Fibroblast of lung (primary cell): ENCODE data around the gene MBD5. TPM values are rescaled to one million over a fixed set of nuclear protein-coding genes. Genes with fewer than 3 reads are reported as not detected.
A peak's percentile ranks its signal among the peaks of the same experiment; 100 is the strongest.

Experiments
- DNase-seq, 2 donors: peaks; one replicate each; pipeline versions ENCODE4 v3.0.0 to v3.0.0-alpha.2; 2010; ENCODE audit warnings: low read depth in 2 of 2
- H2AFZ ChIP-seq: 2 replicates; pipeline ENCODE4 v1.5.1; 2012; ENCODE audit warnings: low read length, control low read depth, inconsistent platforms
- H3K27ac ChIP-seq: 2 replicates; pipeline ENCODE4 v1.5.1; 2011; ENCODE audit warnings: low read length, control low read depth; ENCODE audit not compliant: insufficient read depth
- H3K27me3 ChIP-seq: 2 replicates; pipeline ENCODE4 v1.5.1; 2011; ENCODE audit warnings: mild to moderate bottlenecking, low read length; ENCODE audit not compliant: control insufficient read depth, insufficient read depth
- H3K36me3 ChIP-seq: 2 replicates; pipeline ENCODE4 v1.5.1; 2011; ENCODE audit warnings: low read length; ENCODE audit not compliant: control insufficient read depth, insufficient read depth
- H3K4me1 ChIP-seq: 2 replicates; pipeline ENCODE4 v1.5.1; 2011; ENCODE audit warnings: low read length; ENCODE audit not compliant: control insufficient read depth, insufficient read depth; ENCODE audit errors: extremely low read depth
- H3K4me2 ChIP-seq: 2 replicates; pipeline ENCODE4 v1.5.1; 2011; ENCODE audit warnings: low read length, control low read depth; ENCODE audit not compliant: insufficient read depth; ENCODE audit errors: extremely low read depth
- H3K4me3 ChIP-seq, 4 experiments: fragments of 200-600 bp in 1 of 4; sonication (generic) in 1 of 4; replicated peaks in 1 of 4; 2 replicates each; pipeline ENCODE4 v1.5.1; 2011 to 2016; ENCODE audit warnings: low read length in 4 of 4, low read depth in 3 of 4, mild to moderate bottlenecking in 3 of 4, control low read depth in 2 of 4, inconsistent platforms in 1 of 4, mixed read lengths in 1 of 4; ENCODE audit not compliant: insufficient read depth in 1 of 4; ENCODE audit errors: control extremely low read depth in 1 of 4
- H3K79me2 ChIP-seq: 2 replicates; pipeline ENCODE4 v1.5.1; 2012; ENCODE audit warnings: mild to moderate bottlenecking, low read length, inconsistent platforms; ENCODE audit not compliant: control insufficient read depth, insufficient read depth
- H3K9ac ChIP-seq: 2 replicates; pipeline ENCODE4 v1.5.1; 2011; ENCODE audit warnings: mild to moderate bottlenecking, low read length, control low read depth; ENCODE audit not compliant: insufficient read depth
- H3K9me3 ChIP-seq: 2 replicates; pipeline ENCODE4 v1.5.1; 2012; ENCODE audit warnings: low read depth, low read length; ENCODE audit not compliant: control insufficient read depth, insufficient read depth
- H4K20me1 ChIP-seq: 2 replicates; pipeline ENCODE4 v1.5.1; 2011; ENCODE audit warnings: low read length; ENCODE audit not compliant: control insufficient read depth, insufficient read depth; ENCODE audit errors: extremely low read depth
- EZH2 ChIP-seq: IDR thresholded peaks from 2 replicates; pipeline ENCODE4 v1.5.1; 2012; ENCODE audit warnings: low read length, control low read depth, mild to moderate bottlenecking; ENCODE audit errors: missing control alignments
- polyA plus RNA-seq, 2 donors: library from polyadenylated mRNA; depleted of rRNA in 1 of 2; stranded (reverse) in 1 of 2; unstranded in 1 of 2; fragments of >200 nt; gene quantifications; 2 replicates each; pipeline ENCODE4 v1.2.1, GENCODE V29; 2011 to 2012; ENCODE audit warnings: missing spikeins in 1 of 2
- total RNA-seq: library from RNA; depleted of rRNA; stranded (reverse); fragments of >200 nt; gene quantifications from 2 replicates; pipeline ENCODE4 v1.2.1, GENCODE V29; 2014
- TF ChIP-seq, protein P1 (sequence below), 2 donors: IDR thresholded peaks in 1 of 2; conservative IDR thresholded peaks in 1 of 2; 1 replicate in 1 of 2; 2 replicates in 1 of 2; pipeline ENCODE4 v1.5.1; 2011 to 2012; ENCODE audit warnings: low read length in 2 of 2, control low read depth in 1 of 2, inconsistent platforms in 1 of 2, low read depth in 1 of 2, mild to moderate bottlenecking in 1 of 2

MBD5 gene
- total and polyA plus RNA-seq, 2 donors (not counting 1 experiment from before 2014, with no cell fraction given), result 26.1 to 32.4 TPM

DNA sequence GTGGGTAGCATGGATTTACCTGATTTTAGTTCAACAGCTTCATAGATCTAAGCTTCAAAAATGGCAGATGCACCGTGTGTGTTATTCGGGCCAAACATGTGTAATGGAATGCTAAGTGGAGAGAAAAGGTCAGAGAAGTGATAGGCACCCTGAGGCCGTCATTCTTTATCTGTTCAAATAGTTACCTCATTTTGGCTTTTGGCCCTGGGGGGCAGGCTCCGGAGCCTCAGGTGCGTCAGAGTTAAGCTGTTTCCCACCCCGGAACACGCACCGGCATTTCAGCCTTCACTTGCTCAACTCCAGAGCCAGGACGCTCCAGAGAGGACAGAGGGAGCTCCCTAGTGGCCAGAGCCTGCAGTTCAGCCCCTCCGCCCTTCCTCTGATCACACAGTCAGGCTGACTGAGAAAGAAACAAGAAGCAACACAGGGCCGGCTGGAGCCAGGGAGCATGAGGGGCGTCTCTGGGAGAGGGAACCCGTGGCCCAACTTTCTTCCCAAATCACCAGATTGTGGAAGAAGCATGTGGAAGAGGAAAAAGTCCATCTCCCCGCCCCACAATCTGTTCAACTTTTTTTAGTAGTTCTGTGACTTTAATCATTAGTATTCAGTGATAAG is 488.5 kb downstream of the MBD5 start:
- H3K4me3 ChIP-seq, result peak overlapping the region in 2 of 4 experiments; percentile 47 to 54
- peak overlapping the region; percentile 84 for H2AFZ ChIP-seq
- no peaks in the 10 kb centered on the region for H4K20me1 ChIP-seq
- H3K4me2 ChIP-seq, result peak overlapping the region; percentile 67
- peak; percentile 74 to 80 for DNase-seq
- H3K27ac ChIP-seq, result no peak overlapping the region
- no peaks in the 10 kb centered on the region for H3K4me1 ChIP-seq
- H3K9me3 ChIP-seq, result no peaks in the 10 kb centered on the region
- H3K27me3 ChIP-seq, result no peaks in the 10 kb centered on the region
- TF ChIP-seq, protein P1, sequence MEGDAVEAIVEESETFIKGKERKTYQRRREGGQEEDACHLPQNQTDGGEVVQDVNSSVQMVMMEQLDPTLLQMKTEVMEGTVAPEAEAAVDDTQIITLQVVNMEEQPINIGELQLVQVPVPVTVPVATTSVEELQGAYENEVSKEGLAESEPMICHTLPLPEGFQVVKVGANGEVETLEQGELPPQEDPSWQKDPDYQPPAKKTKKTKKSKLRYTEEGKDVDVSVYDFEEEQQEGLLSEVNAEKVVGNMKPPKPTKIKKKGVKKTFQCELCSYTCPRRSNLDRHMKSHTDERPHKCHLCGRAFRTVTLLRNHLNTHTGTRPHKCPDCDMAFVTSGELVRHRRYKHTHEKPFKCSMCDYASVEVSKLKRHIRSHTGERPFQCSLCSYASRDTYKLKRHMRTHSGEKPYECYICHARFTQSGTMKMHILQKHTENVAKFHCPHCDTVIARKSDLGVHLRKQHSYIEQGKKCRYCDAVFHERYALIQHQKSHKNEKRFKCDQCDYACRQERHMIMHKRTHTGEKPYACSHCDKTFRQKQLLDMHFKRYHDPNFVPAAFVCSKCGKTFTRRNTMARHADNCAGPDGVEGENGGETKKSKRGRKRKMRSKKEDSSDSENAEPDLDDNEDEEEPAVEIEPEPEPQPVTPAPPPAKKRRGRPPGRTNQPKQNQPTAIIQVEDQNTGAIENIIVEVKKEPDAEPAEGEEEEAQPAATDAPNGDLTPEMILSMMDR (conservative IDR thresholded peaks at IDR 0.05 in 1 of 2, IDR thresholded peaks at IDR 0.05 in 1 of 2; ENCODE audit: low read depth in 1 of 2, low read length in 2 of 2), result peak; percentile 97 to 98
- TF ChIP-seq EZH2, result no peak
- H3K9ac ChIP-seq, result peak overlapping the region; percentile 13
- H3K79me2 ChIP-seq, result no peaks in the 10 kb centered on the region
- no peaks in the 10 kb centered on the region for H3K36me3 ChIP-seq

DNA sequence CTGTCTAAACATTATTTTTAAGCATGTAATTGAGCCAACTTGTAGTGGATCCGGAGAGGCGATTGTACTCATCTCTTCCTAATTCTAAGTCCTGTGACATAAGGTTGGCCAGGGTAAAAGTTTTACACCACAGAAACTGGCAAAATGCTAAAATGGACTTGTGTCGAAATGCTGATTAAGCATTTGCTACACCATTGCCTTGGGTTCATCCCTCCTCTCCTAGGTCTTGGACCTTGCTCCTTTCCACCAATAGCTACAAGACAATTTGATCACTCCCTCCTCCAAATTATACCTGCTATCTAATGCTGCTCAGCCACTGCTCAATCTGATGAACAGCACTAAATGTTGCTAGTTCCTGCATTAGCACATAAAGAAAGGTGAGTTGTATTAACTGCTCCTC is 491.0 kb downstream of the MBD5 start:
- H3K36me3 ChIP-seq, result no peaks in the 10 kb centered on the region
- no peak overlapping the region for H3K4me3 ChIP-seq
- no peak overlapping the region for H3K9ac ChIP-seq
- H3K4me1 ChIP-seq, result no peaks in the 10 kb centered on the region
- no peaks in the 10 kb centered on the region for H4K20me1 ChIP-seq
- no peak for DNase-seq
- H3K27ac ChIP-seq, result no peak overlapping the region
- no peak overlapping the region for H2AFZ ChIP-seq
- H3K9me3 ChIP-seq, result no peaks in the 10 kb centered on the region
- no peaks in the 10 kb centered on the region for H3K27me3 ChIP-seq
- no peak overlapping the region for H3K4me2 ChIP-seq
- H3K79me2 ChIP-seq, result no peaks in the 10 kb centered on the region
- TF ChIP-seq, protein P1 (conservative IDR thresholded peaks at IDR 0.05 in 1 of 2, IDR thresholded peaks at IDR 0.05 in 1 of 2; ENCODE audit: low read depth in 1 of 2, low read length in 2 of 2), result no peak
- TF ChIP-seq EZH2, result no peak

DNA sequence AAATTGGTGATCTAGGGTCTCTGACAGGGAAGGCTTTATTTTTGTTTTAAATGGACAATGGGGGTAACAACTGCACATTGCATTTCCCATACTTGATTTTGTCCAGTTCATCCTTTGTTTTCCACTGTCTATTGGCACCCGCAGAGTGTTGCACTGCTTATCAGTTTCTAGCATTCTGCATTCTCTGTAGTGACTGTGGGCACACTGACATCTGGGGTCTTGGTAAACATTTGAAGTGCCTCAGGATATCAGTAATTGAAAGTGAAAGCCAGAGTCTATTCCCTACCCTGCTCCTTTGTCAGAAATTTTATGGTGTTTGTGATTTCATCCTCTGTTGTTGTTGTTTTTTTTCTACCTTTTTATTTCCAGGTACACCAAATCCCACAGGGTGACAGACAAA is 491.6 kb downstream of the MBD5 start:
- no peaks in the 10 kb centered on the region for H3K79me2 ChIP-seq
- no peak overlapping the region for H3K9ac ChIP-seq
- H3K4me1 ChIP-seq, result no peaks in the 10 kb centered on the region
- H3K36me3 ChIP-seq, result no peaks in the 10 kb centered on the region
- no peak overlapping the region for H3K4me3 ChIP-seq
- no peaks in the 10 kb centered on the region for H3K27me3 ChIP-seq
- no peak for TF ChIP-seq EZH2
- TF ChIP-seq, protein P1 (conservative IDR thresholded peaks at IDR 0.05 in 1 of 2, IDR thresholded peaks at IDR 0.05 in 1 of 2; ENCODE audit: low read depth in 1 of 2, low read length in 2 of 2), result no peak
- no peak for DNase-seq
- no peak overlapping the region for H3K27ac ChIP-seq
- no peaks in the 10 kb centered on the region for H4K20me1 ChIP-seq
- no peak overlapping the region for H3K4me2 ChIP-seq
- H2AFZ ChIP-seq, result no peak overlapping the region
- H3K9me3 ChIP-seq, result no peaks in the 10 kb centered on the region
